GM12891 (cell line): Measurements from ENCODE around the gene NSMCE1.

ENCODE experiments used
- DNase-seq: peaks from one replicate; pipeline ENCODE4 v3.0.0; 2011; ENCODE audit warnings: low spot score; ENCODE audit not compliant: insufficient read length
- FAIRE-seq: peaks from 2 replicates; lab custom pipeline; 2011; peaks lifted over from hg19 to GRCh38; lab: Jason Lieb, UNC
- PAX5 ChIP-seq: IDR thresholded peaks from 2 replicates; pipeline ENCODE4 v1.6.1; 2011; ENCODE audit warnings: low read length, moderate library complexity, mild to moderate bottlenecking; ENCODE audit not compliant: insufficient read depth, severe bottlenecking
- POLR2A ChIP-seq: IDR thresholded peaks from 2 replicates; pipeline ENCODE4 v1.6.1; 2011; ENCODE audit warnings: low read depth, low read length, control low read depth
- POLR2AphosphoS5 ChIP-seq: IDR thresholded peaks from 2 replicates; pipeline ENCODE4 v1.6.1; 2011; ENCODE audit warnings: low read depth, low read length, control low read depth
- POU2F2 ChIP-seq: IDR thresholded peaks from 2 replicates; pipeline ENCODE4 v1.6.1; 2011; ENCODE audit warnings: low read depth, mild to moderate bottlenecking, control low read depth, low read length, moderate library complexity
- SPI1 ChIP-seq: IDR thresholded peaks from 2 replicates; pipeline ENCODE4 v1.6.1; 2011; ENCODE audit warnings: low read depth, low read length, control low read depth
- TAF1 ChIP-seq: IDR thresholded peaks from 2 replicates; pipeline ENCODE4 v1.6.1; 2011; ENCODE audit warnings: low read depth, low read length, control low read depth

The NSMCE1 gene

GRCh38 chr16:27232061-27232900 is 36.3 kb downstream of the NSMCE1 start:
- DNase-seq (no peak), FAIRE-seq (peak; percentile 90)
- TF ChIP-seq POLR2A, result no peak
- peak; percentile 72 for TF ChIP-seq SPI1
- TF ChIP-seq POLR2AphosphoS5, result no peak
- no peak for TF ChIP-seq PAX5

DNA sequence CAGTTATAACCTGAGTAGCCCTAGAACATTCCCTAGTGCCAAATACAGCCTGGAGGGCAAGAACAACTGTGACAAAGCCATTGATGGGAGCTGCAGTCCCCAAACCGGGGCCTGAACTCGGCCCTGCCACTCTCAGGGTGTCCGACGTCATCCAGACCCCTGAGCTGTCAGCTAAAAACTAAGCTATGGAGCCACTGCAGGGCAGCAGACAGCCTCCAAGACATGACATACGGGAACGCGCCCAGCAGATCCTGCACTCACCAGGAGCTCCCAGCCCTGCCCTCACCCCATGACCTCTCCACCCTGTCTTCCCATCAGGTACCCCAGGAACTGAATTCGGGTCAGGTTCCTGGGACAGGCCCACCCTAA is 36.9 kb downstream of the NSMCE1 start:
- DNase-seq, result no peak
- no peak for TF ChIP-seq TAF1
- no peak for TF ChIP-seq PAX5
- TF ChIP-seq POU2F2, result no peak
- TF ChIP-seq POLR2A, result no peak
- no peak for FAIRE-seq

GRCh38 chr16:27230562-27231001 is 38.0 kb downstream of the NSMCE1 start:
- DNase-seq (no peak), FAIRE-seq (no peak)
- TF ChIP-seq SPI1, result no peak
- TF ChIP-seq POU2F2, result no peak
- no peak for TF ChIP-seq TAF1
- no peak for TF ChIP-seq POLR2A
- no peak for TF ChIP-seq POLR2AphosphoS5
- TF ChIP-seq PAX5, result no peak

DNA sequence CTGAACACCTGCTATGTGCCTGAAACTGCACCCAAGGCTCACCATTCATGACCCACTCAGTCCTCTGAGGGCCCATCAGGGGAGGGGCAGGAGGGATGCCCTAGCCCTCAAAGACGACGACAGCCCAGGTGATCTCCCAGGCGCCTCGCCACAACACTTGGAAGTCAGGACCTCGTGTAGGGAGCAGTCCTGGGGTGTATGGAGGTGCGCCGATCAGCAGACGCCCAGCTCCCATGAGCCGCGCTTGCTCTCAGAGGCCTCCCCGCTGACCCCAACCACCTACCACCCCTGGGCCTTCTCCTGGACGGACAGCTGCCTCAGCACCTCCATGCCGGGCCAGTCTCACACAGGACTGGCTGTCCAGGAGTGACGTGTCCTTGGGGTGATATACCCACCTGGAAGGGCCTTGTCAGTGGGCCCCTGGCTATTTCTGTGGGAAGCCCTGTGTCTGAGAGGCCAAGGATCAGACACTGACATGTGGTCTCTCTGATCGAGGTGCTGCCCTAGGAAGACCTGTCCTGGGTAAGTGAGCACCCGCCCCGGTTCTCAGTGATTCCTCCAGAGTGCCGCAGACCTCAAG is 38.6 kb downstream of the NSMCE1 start:
- FAIRE-seq, result no peak
- TF ChIP-seq PAX5 (no peak), POLR2AphosphoS5 (no peak), SPI1 (no peak), POU2F2 (no peak), TAF1 (no peak), POLR2A (no peak)
- no peak for DNase-seq

DNA sequence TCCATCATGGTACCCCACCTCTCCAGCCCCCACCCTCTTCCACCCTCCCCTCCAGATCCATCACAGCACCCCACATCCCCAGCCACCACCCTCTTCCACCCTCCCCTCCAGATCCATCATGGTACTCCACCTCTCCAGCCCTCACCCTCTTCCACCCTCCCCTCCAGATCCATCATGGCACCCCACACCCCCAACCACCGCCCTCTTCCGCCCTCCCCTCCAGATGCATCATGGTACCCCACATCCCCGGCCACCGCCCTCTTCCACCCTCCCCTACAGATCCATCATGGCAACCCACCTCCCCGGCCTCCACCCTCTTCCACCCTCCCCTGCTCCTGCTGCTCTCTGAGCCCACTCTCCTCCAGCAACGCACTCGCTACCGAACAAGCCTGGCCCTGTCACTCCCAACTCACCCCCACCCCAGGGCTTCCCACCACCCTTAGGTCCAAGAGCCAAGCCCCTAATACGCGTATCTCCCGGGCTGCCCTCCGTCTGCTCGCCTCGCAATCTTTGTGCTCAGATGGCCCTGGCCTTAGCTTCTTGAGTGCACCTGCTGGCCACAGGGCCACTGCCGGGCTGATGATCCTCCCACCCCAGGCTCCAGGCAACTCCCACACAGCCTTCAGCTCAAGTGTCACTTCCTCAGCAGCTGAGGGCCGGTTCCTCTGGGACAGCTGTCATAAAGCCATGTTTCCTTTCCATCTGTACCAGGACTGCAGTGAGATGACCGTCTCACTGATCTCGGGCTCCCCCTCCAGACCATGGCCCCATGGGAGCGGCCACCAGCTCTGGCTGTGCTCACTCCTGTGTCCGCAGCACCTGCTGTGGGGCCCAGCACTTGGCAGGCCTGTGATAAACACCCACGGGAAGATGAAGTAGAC is 39.7 kb downstream of the NSMCE1 start:
- FAIRE-seq (no peak), DNase-seq (no peak)
- TF ChIP-seq SPI1 (peak; percentile 61; the same call in 1 of the 2 replicates), POU2F2 (no peak), PAX5 (no peak)

GRCh38 chr16:27228045-27228444 is 40.5 kb downstream of the NSMCE1 start:
- no peak for DNase-seq
- TF ChIP-seq TAF1, result no peak
- TF ChIP-seq POLR2A, result no peak
- FAIRE-seq, result no peak

DNA sequence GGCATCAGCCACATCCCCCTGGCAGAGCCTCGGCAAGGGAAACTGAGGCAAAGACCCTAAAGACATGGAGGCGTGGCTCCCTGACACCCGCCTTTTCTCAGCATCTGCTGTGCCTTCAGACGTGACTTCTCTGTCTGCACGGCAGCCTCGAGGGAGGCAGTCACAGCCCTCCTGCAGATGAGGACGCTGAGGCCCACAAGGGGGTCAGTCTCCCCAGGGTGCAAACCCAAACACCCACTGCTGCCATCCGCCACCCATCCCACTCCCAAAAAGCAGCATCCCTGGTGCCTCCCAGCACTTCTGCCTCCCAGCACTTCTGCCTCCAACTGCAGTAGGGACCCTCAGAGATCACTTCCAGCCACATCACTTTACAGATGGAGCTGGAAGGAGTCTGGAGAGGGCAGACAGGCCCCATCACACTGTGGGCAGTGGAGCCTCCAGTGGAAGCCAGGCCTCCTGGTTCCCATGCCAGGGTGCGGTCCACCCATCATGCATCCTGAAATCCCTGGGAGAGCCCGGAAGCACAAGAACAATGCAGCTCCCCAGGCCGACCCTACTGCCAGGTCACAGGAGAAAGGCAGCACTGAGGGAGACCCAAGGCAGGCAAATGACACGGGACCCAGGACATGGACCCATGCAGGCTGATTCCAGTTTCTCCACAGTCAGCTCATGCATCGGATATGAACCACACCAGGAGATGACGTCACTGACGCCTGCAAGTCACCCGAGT is 41.4 kb downstream of the NSMCE1 start:
- FAIRE-seq, result no peak
- TF ChIP-seq TAF1 (no peak), POLR2AphosphoS5 (no peak), POLR2A (no peak), POU2F2 (no peak), PAX5 (no peak), SPI1 (no peak)
- DNase-seq, result no peak

GRCh38 chr16:27226476-27226875 is 42.1 kb downstream of the NSMCE1 start:
- TF ChIP-seq POU2F2 (no peak), POLR2AphosphoS5 (no peak), SPI1 (no peak), TAF1 (no peak), PAX5 (no peak), POLR2A (no peak)
- no peak for DNase-seq
- no peak for FAIRE-seq
